Measurements from ENCODE around the gene TMIGD1.

Gene TMIGD1

GRCh38 chr17:30333503-30334360, at the start of gene TMIGD1:
TMIGD1 (minus strand) TSS chr17:30334057; CDS start chr17:30332133, 1,924 bp downstream.
- no peak for DNase-seq (ENCODE audit: low read depth)

GRCh38 chr17:30382345-30382744, 48.5 kb upstream of the TMIGD1 start:
- no peak for DNase-seq (ENCODE audit: low read depth)

GRCh38 chr17:30381340-30381659, 47.4 kb upstream of the TMIGD1 start:
- DNase-seq (ENCODE audit: low read depth), result no peak

- DNase-seq (ENCODE audit: low read depth), result no peak
These were observed 46.9 kb upstream of the TMIGD1 start for GRCh38 chr17:30380643-30381339.

- no peak for DNase-seq (ENCODE audit: low read depth)
These were observed 46.1 kb upstream of the TMIGD1 start for GRCh38 chr17:30379903-30380381.

GRCh38 chr17:30379303-30379902, 45.5 kb upstream of the TMIGD1 start:
- DNase-seq (ENCODE audit: low read depth), result no peak

GRCh38 chr17:30378825-30379302, 45.0 kb upstream of the TMIGD1 start, which contains the start of gene CPD:
CPD (plus strand) TSS chr17:30378927; CDS start chr17:30378981, 54 bp downstream.
- peak; percentile 96 for DNase-seq (ENCODE audit: low read depth)

GRCh38 chr17:30378241-30378824, 44.5 kb upstream of the TMIGD1 start:
- DNase-seq (ENCODE audit: low read depth), result peak; percentile 44

GRCh38 chr17:30377574-30378240, 43.9 kb upstream of the TMIGD1 start:
- no peak for DNase-seq (ENCODE audit: low read depth)

- peak; percentile 39 for DNase-seq (ENCODE audit: low read depth)
These were observed 43.0 kb upstream of the TMIGD1 start for GRCh38 chr17:30376621-30377452.

- no peak for DNase-seq (ENCODE audit: low read depth)
These were observed 41.8 kb upstream of the TMIGD1 start for GRCh38 chr17:30375661-30376060.

- no peak for DNase-seq (ENCODE audit: low read depth)
These were observed 38.9 kb upstream of the TMIGD1 start for GRCh38 chr17:30372755-30373154.

GRCh38 chr17:30369995-30370394, 36.1 kb upstream of the TMIGD1 start:
- DNase-seq (ENCODE audit: low read depth), result no peak

- no peak for DNase-seq (ENCODE audit: low read depth)
These were observed 35.3 kb upstream of the TMIGD1 start for GRCh38 chr17:30368912-30369720.

GRCh38 chr17:30366536-30366935, 32.7 kb upstream of the TMIGD1 start:
- no peak for DNase-seq (ENCODE audit: low read depth)

GRCh38 chr17:30363715-30364202, 29.9 kb upstream of the TMIGD1 start:
- peak; percentile 84 for DNase-seq (ENCODE audit: low read depth)

- DNase-seq (ENCODE audit: low read depth), result no peak
These were observed 28.0 kb upstream of the TMIGD1 start for GRCh38 chr17:30361766-30362279.

GRCh38 chr17:30360086-30360808, 26.4 kb upstream of the TMIGD1 start:
- no peak for DNase-seq (ENCODE audit: low read depth)
